Fibroblast of skin of back (primary cell): ENCODE data around the gene CDC14A.
"Not testable (repeated sequence)": the region's sequence is repeated elsewhere in the genome, so short reads cannot be mapped to it uniquely, and the experiment has no call there.

Source experiments
- DNase-seq: peaks from one replicate; pipeline ENCODE4 v3.0.0-alpha.2; 2013

Gene CDC14A

DNA sequence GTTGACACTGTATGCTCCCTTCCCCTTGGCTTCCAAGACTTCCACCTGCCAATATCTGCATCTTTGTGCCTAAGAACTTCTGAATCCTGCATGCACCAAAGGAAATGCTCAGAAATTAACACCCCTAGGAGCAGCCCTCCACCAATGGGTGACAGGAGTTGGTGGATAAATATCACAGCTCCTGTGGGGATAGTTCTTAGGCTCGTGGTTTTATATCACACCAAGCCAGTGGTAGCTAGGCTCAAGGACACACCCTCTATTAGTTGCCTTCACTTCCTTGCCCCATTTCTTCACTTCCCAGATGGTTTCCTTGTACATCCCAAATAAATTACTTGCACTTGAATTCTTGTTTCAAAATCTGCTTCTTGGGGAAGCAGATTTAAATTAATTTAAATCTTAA lies 16.9 kb upstream of the CDC14A start:
- no peak for DNase-seq

DNA sequence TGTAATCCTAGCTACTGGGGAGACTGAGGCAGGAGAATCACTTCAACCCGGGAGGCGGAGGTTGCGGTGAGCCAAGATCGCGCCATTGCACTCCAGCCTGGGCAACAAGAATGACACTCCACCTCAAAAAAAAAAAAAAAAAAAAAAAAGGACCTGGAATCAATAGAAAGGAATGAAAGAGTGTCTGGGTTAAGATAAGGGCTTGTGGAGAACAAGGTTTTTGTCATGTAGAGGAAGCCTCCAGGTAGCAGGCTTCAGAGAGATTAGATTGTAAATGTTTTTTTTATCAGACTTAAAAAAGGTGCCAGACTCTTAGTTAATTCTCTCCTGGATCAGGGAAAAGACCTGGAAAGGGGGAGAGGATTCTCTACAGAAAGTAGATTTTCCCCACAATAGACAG lies 14.4 kb upstream of the CDC14A start:
- not testable (repeated sequence) for DNase-seq

DNA sequence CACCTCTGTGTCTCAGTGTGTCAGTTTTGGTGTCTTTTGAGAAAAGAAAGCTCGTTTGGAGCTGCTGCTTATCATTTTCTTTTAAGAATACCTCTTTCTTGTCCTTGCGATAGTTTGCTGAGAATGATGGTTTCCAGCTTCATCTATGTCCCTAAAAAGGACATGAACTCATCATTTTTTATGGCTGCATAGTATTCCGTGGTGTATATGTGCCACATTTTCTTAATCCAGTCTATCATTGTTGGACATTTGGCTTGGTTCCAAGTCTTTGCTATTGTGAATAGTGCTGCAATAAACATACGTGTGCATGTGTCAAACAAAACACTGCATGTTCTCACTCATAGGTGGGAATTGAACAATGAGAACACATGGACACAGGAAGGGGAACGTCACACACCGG lies 12.6 kb upstream of the CDC14A start:
- DNase-seq, result not testable (repeated sequence)

DNA sequence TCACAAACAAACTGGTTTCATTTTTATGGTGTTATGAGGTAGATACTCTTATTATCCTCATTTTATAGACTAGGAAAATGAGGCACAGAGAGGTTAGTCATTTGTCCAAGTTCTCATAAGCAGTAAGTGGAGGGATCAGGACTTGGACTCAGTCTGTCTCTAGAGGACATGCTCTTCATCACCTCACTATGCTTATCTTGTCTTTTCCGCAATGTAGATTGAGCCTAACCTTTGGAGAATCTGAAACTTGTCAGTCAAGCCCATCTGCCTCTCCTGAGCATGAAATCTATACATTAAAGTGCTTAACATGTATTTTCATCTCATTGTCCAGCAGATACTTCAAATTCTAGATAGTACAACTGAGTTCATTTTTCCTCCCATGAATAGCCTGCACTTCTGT lies 11.8 kb upstream of the CDC14A start:
- DNase-seq, result no peak

DNA sequence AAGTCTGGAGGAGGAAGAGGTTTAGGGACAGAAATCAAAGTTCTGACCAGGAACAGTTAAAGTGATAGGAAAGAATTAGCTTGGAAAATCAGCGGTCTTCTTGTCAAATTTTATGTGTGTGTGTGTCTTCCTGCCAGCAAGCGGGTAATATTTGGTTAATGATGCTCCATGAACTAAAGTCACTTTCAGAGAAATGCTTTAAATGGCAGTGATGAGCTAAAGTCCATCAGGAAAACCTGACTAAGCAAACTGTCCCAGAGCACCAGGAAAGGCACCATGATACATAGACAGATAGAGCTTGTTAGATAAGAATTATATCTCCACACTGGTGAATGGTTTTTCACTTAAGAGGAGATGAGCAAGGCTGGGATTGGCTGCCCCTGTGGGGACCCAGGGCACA lies 10.0 kb upstream of the CDC14A start:
- no peak for DNase-seq

DNA sequence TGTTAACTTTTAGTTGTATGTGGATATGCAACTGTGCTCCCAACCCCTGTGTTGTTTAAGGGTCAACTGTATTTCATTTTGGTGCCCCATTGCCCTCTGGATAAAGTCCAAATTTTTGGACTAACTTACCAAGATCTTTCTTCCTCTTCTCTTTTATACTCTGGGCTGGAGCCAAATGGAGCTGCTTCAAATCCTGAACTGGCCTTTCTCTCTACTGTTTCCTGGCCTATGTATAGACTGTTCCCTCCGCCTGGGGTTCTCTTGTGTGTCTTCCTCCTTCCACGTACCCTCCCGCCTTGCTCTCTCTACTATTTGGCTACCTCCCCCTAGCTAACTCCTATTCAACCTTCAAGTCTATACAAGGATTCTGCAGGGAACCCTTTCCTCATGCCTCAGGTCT lies 8.4 kb upstream of the CDC14A start:
- no peak for DNase-seq

DNA sequence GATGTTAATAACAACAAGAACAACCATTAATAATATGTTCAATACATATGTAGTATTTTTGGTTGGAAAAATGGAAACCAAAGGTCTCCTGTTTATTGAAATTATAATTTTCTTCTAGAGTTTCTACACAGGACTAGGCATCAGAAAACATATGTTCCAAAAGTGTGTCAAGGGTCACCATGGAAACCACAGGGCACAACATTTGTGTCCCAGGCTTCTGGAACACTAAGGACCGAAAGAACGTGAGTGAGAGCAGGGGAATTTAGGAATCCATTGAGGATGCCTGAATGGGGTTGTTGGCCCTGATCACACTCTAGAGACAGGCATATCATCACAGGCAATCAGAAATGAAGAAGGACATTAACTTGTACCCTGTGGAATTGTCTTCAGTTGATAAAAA lies 7.5 kb upstream of the CDC14A start:
- peak; percentile 16 for DNase-seq

DNA sequence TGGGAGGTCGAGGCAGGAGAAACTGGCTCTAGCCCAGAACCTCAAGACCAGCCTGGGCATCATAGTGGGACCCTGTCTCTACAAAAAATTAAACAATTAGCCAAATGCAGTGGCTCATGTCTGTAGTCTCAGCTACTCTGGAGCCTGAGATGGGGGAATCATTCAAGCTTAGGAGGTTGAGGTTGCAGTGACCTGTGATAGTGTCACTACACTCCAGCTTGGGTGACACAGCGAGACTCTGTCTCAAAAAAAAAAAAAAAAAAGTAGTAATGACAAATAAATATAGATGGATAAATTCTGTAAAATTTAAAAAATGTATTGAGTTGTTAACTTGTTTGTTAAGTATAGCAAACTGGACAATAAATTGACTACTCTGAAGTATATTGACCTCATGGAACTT lies 5.9 kb upstream of the CDC14A start:
- no peak for DNase-seq

DNA sequence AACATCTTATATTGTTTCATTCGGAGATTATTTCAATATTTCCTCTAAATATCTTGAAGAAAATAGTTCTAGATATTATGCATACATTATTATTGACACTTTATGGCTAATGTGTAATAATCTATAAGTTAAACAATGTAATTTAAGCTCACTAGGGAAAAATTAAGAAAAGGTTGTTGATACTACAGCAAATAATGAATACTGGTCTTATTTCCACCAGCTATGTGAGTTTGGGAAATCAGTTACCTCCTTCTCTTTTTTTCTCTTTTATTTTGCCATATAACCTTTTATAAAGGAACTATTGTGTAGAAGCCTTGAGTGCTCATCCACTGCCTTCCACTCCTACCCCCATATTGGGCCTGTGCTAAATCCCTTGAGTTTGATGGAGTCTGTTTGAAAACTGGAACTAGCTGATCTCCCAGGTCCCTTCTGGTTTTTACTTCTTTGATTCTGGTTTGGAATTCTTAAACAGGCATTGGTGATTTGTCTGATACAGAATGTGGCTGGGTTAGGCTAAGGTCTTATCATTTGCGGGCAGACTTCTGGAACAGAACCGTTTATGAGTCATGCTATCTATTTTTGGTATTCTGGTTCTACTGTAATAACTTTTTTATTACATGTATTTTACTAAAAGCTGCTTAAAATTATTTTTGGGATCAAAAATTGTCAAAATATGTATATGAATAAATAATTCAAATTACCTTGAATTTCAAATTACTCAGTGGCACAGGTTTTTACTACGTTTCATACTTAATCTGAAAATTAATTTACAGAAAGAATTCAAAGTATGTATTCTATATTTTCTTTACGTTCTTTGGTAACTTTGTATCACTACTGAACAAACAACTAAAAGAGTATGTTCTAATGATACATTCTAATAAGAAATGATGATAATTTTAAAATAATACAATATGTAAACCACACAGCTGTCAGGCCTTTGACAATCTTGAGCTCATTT lies 5.0 kb upstream of the CDC14A start:
- no peak for DNase-seq

DNA sequence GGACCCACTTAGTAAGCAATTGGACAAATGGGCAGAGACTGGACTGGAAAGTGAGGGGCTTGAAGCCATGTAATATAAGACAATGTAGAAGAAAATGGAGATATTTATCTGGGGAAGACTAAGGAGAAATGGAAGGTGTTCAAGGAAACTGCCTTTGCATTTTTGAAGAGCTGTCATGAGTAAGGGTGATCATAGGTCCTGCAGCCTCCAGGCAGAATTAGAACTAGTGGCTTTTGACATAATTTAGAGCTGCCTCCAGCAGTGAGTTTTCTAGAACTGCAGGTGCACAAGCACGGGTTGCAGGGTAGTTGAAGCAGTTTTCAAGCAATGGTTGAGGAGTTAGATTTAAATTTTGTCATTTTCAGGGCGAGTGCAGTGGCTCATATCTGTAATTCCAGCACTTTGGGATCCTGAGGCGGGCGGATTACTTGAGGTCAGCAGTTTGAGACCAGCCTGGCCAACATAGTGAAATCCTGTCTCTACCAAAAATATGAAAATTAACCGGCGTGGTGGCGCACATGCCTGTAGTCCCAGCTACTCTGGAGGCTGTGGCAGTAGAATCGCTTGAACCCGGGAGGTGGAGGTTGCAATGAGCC lies 3.7 kb upstream of the CDC14A start:
- DNase-seq, result no peak

DNA sequence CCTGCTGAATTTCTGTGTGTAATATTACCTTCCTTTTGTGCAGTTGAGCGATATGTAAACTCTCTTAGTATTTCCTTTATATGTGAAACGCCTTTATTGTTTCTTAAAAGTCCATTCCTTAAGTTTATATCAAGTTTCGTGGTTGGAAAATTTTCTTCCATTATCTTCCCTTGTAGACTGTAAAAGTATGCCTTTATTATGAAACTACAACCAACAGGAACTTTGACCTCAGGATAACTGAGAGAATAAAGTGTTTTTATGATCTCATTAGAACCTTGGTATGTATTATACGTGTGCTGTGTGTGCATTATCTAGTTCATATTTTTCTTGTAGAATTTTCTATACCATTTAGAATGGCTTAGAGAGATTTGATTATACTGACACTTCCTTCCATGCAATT lies 3.1 kb upstream of the CDC14A start:
- no peak for DNase-seq

DNA sequence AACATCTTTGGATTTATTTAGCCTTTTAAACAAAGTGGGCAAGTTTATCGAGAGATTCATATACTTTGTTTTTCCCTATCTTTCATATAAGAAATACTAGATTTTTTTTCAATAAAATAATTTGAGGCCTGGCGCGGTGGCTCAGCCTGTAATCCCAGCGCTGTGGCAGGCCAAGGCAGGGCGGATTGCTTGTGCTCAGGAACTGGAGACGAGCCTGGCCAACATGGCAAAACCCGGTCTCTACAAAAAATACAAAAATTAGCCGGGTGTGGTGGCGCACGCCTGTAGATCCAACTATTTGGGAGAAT lies 1.6 kb upstream of the CDC14A start:
- no peak for DNase-seq

DNA sequence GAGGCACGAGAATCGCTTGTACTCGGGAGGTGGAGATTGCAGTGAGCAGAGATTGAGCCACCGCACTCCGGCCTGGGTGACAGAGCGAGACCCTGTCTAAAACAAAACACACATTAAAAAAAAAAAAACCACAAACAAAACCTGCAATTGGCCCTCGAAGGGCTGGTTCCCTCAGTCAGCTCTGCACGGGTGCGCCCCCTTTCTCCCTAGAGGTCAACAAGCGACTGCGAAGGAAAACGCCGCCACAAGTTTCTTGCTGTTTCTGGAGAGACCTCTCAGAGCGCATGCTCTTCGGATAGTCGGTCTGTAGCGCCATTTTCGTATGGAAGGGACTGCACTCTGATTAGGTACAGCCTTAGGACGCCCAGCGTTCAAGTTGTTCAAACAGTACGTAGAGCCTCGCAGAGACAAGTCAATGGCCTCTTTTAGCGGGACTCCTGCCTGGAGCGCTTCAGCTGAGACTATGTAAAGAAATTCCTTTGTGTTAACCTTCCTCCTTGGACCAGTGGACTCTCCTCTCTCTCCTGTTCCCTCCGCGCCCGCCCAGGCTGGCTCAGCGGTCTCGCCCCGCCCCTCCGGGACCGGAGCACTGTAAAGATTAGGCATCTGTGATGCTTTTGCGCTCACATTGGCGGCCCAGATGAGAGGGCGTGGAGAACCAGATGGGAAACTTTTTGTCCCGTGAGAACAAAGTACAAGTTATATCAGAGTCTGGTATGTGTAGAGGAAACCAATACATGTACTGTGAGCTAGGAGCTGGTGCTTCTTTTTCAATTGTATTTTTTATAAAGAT lies 1.0 kb upstream of the CDC14A start:
- DNase-seq, result peak; percentile 91

DNA sequence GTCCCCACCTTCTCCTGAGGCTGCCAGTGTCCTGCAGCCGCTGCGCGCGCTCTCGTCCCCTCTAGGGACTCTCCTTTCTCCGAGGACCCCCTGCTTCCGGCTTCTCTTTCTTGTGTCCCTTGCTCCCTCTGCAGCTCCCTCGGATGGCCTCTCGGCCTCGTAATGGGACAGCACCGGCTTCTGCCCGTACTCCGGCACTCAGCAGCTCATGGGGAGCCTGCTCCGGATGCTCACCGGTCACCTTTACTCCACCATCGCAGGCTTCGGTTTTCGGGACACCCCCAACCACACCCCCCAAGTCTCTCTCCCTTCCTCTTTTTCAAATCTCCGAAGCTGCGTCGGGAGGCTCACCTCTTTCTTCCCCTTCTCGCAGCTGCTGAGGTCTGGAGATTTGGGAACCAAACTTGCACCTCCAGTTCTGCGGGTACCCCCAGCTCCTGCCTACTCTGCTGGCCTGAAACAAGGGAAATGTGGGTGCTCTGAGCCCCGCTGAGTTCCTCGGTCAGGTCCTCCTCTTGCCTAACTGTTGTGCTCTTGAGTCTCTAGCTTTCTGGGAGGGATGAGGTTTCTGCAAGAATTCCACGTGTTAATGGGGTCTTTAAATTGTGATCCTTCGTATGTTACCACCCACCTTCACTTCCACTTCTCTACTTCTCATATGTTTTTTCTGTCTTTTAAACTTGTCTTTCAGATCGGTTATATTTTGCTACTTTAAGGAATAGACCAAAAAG lies 930 bp downstream of the CDC14A start:
- peak; percentile 34 for DNase-seq

DNA sequence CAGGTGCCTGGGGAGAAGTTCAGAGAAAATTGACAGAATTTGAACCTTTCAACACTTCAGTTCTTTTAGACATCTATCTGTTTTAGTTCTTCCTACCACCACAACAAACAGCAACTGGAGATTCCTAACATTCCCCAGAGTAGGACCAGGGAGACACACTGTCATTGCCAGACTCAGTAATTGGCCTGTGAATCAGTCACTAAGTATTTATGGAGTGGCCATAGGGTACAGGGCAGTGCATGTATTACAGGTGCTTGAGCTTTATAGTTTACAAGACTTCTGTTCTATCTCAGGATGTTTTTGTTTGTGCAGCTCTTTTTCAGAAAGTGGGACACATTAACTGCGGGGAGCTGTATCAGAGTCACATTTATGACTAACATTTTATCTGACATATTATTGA lies 1.7 kb downstream of the CDC14A start:
- peak; percentile 78 for DNase-seq

DNA sequence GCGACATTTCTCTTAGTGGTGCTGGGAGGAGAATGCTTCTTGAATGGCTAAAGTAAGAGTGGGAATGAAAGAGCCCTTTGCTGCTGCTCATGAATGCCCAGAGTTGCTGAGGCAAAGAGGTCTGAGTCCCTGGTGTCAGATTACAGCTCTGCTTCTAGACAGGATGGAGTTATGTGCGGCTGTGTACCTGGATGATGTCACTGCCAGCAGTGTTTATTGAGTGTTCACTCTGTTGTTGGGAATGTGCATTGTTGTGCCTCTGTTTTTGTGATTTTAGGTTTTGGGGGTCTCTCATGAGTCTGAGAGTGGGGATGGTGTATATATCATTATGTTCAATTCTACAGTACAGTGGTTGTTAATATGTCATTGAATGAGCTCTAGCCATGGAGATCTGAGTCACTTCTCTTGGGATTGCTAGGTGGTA lies 2.7 kb downstream of the CDC14A start:
- peak; percentile 11 for DNase-seq

DNA sequence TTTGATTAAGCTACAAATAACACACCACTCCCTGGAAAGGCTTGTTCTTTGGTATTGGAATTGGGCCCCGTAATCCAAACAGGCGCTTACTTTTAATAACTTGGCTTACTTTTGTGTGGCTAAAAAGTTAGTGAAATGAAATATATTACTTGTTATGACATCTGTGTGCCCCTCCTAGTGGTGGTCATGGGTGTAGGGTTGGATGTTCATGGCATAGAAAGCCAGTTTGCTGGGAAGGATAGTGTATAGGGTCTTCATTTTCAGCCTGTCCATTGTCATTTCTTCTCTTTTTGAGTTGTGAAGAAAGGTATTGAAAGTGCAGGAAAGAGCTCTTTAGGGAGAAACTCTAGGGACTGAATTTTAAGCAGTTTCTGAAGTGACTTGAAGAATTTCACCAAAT lies 5.9 kb downstream of the CDC14A start:
- peak; percentile 17 for DNase-seq

DNA sequence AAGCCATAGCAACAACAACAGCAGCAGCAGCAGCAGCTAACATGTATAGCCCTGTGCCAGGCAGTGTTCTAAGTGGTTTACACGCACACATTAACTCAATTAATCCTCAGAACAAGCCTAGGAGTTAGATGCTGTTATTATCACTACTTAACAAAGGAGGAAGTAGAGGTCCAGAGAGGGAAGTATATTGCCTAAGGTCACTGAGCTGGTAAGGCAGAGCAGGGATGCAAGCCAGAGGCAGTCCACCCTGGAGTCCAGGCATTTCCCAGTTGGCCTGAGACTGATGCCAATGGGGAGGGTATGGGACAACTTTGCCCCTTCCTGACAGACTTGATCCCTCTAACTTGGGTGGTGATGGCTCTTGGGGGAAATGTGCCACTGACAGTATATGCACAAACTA lies 6.8 kb downstream of the CDC14A start:
- DNase-seq, result no peak

DNA sequence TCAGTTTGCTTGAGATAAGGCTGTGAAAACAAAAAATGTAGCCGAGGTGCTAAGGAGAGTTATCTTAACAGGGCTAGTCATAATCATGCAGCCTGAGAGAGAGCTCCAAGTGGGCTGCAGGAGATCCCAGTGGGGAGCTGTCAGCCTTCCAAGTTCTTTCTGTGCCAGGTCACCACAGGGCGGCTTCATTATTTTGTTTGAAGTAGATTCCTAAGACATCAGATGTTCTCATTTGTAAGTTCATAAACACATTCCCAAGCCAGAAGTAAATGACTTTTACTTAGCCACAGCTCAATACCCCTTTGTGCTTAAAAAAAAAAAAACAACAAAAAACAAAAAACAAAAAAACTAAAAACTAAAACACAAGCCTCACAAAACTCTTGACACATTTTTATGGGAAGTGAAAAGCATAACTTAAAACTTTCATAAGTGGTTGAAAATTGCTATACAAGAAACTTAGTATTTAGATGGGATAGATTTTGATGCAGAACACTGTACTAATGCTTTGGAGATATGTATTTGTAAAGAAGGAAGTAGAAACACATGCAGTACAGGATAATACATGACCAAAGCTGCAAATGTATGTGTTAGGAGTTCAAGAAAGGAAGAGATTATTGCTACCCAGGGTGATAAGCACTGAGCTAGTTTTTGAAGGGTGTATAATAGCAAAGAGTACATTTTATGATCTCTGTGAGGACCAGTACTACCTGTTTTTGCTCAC lies 8.6 kb downstream of the CDC14A start:
- peak; percentile 53 for DNase-seq

DNA sequence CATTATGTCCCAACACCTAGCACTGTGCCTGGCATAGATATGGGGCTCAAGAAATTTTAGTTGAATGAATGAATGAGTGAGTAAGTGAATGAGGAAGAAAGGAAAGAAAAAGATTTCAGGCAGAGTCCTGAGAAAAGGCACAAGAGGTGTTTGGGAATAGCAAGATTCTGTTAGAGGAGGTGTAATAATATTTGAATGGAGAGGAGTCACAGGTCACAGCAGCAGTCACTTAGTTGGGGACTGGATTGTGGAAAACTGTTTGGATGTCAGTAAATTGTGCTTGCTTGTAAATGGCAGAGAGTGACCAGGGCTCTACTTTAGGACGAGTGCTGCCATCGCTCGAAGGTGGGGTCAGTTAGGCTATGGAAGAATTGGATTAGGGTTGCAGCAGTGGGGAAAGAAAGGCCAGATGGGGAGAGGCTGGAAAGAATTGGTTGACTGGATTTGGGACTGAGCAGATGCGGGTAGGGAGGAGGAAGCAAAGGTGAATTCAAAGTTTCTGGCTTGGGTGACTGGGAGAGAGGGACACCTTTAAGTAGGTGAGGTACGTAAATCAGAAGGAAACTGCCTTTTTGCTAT lies 9.3 kb downstream of the CDC14A start:
- no peak for DNase-seq

DNA sequence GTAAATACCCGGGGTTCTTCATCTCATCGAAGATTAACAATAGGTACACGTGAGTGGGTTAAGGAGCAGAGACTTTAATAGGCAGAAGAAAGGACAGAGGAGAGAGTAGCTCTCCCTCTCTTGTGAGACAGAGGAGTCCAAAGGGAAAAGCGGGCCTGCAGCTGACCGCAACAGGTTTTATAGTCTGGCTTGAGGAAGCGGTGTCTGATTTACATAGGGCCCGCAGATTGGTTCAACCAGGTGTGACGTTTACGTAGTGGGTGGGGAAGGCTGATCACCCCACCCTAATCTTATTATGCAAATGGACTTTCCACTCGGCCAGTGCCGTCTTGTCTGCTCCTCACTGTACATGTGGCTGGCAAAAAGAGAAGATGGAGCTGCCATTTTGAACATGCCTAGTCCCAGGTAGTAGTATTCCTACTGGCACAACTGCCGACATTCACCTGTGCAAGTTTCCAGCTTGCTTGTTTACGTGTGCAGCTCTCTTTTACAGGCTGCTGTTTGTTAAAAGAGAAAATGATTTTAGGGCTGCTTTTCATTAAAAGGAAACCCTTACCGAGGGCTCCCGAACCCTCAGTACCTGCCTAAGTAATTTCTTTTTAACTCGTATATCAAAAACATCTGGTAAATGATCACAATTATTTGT lies 10.6 kb downstream of the CDC14A start:
- DNase-seq, result no peak
